T-cell (primary cell): ENCODE results near the gene MAP3K10. TPM values are rescaled to one million over a fixed set of nuclear protein-coding genes. Genes with fewer than 3 reads are reported as not detected.
A peak's percentile ranks its signal among the peaks of the same experiment; 100 is the strongest.

Source experiments
- ATAC-seq, 4 experiments: fragments of 200-7000 bp in 3 of 4; fragments of 150-1000 bp in 1 of 4; cut with Tn5 transposase; replicated peaks in 1 of 4; 1 replicate in 3 of 4; 2 replicates in 1 of 4; pipeline ENCODE4 v1.10.0; 2021; ENCODE audit warnings: moderate library complexity in 3 of 4, mild to moderate bottlenecking in 2 of 4, moderate number of reproducible peaks in 1 of 4
- CTCF ChIA-PET, 2 donors: fragments of 300-600 bp; sonication (Branson Sonifier 250); formaldehyde crosslinking; loops; one replicate each; lab custom pipeline; 2022; ENCODE audit warnings: antibody characterized with exemption in 2 of 2; lab: Charles Lee
- POLR2A ChIA-PET, 2 donors: fragments of 300-600 bp; sonication (Branson Sonifier 250); formaldehyde crosslinking; loops; one replicate each; lab custom pipeline; 2022; ENCODE audit warnings: antibody characterized with exemption in 2 of 2; lab: Charles Lee
- DNase-seq, 35 experiments: peaks; one replicate each; pipeline versions ENCODE4 v3.0.0 to v3.0.0-alpha.2; 2013 to 2023
- H3K27ac ChIP-seq: one replicate; pipeline ENCODE4 v1.5.1; 2013; ENCODE audit warnings: low read length
- H3K27me3 ChIP-seq, 2 experiments: replicated peaks in 1 of 2; 1 replicate in 1 of 2; 2 replicates in 1 of 2; pipeline versions ENCODE4 v1.6.1 to v1.7.0; 2013; ENCODE audit warnings: low read length in 1 of 2, mixed read lengths in 1 of 2; ENCODE audit not compliant: control insufficient read depth in 2 of 2, insufficient read depth in 2 of 2; ENCODE audit errors: extremely low read depth in 1 of 2
- H3K36me3 ChIP-seq, 2 donors: 1 replicate in 1 of 2; 2 replicates in 1 of 2; pipeline versions ENCODE4 v1.6.1 to v1.7.0; 2013; ENCODE audit warnings: low read length in 1 of 2; ENCODE audit not compliant: control insufficient read depth in 2 of 2, insufficient read depth in 1 of 2; ENCODE audit errors: extremely low read depth in 1 of 2
- H3K4me1 ChIP-seq, 2 experiments: 1 replicate in 1 of 2; 2 replicates in 1 of 2; pipeline versions ENCODE4 v1.6.1 to v1.7.0; 2013; ENCODE audit warnings: low read length in 2 of 2, mixed read lengths in 1 of 2; ENCODE audit not compliant: insufficient read depth in 2 of 2, control insufficient read depth in 1 of 2; ENCODE audit errors: extremely low read depth in 1 of 2
- H3K4me3 ChIP-seq, 2 donors: 1 replicate in 1 of 2; 2 replicates in 1 of 2; pipeline versions ENCODE4 v1.5.1 to v1.7.0; 2013; ENCODE audit warnings: mild to moderate bottlenecking in 2 of 2, low read length in 1 of 2, moderate library complexity in 1 of 2; ENCODE audit not compliant: control insufficient read depth in 1 of 2; ENCODE audit errors: extremely low read depth in 1 of 2
- H3K9me3 ChIP-seq: 2 replicates; pipeline ENCODE4 v1.7.0; 2013
- H3K27ac Mint-ChIP-seq, 2 donors: one replicate each; pipeline ENCODE4 v1.8.0; 2020 to 2021; ENCODE audit warnings: mild to moderate bottlenecking in 2 of 2, mixed read lengths in 2 of 2
- H3K27me3 Mint-ChIP-seq, 2 donors: one replicate each; pipeline ENCODE4 v1.8.0; 2021 to 2022; ENCODE audit warnings: mixed read lengths in 2 of 2
- H3K36me3 Mint-ChIP-seq: one replicate; pipeline ENCODE4 v1.8.0; 2021; ENCODE audit warnings: mixed read lengths
- H3K4me1 Mint-ChIP-seq, 3 donors: one replicate each; pipeline ENCODE4 v1.8.0; 2020 to 2022; ENCODE audit warnings: mixed read lengths in 3 of 3, mild to moderate bottlenecking in 1 of 3
- H3K4me3 Mint-ChIP-seq, 3 donors: one replicate each; pipeline ENCODE4 v1.8.0; 2020 to 2022; ENCODE audit warnings: mild to moderate bottlenecking in 3 of 3, mixed read lengths in 3 of 3, moderate library complexity in 3 of 3
- H3K9me3 Mint-ChIP-seq, 3 donors: one replicate each; pipeline ENCODE4 v1.8.0; 2020 to 2022; ENCODE audit warnings: mixed read lengths in 3 of 3
- WGBS: methylation state at CpG from one replicate; pipeline ENCODE4 v1.1.5; 2013; ENCODE audit warnings: missing lambda C conversion rate; ENCODE audit not compliant: insufficient coverage; 5-methylcytosine and 5-hydroxymethylcytosine counted together
- total RNA-seq, 35 experiments: library from RNA in 6 of 35; stranded (reverse) in 6 of 35; fragments of 120-200 nt in 1 of 35; gene quantifications; one replicate each; pipeline versions ENCODE4 v1.2.1 to v1.2.4 and lab custom pipeline; 2013 to 2026

The MAP3K10 gene
- total RNA-seq, 5 donors from 2014 or later (not counting 1 experiment from before 2014, with no cell fraction given) = 20.9 to 39.6 (median 33.0) TPM

- H3K36me3 Mint-ChIP-seq = peaks cover 44% of the 10 kb centered on the region
- peaks cover 25 to 42% of the 10 kb centered on the region in 2 donors for H3K36me3 ChIP-seq
- peaks cover 0 to 7% of the 10 kb centered on the region in 2 experiments for H3K4me1 ChIP-seq
- H3K4me1 Mint-ChIP-seq = peaks cover 33 to 56% (median 38%) of the 10 kb centered on the region in 3 donors
- H3K27me3 ChIP-seq = no peaks in the 10 kb centered on the region
- H3K27ac Mint-ChIP-seq = no peak overlapping the region
- WGBS = 99% methylated on average over 21 of the region's 24 CpGs
- peak in 1 of 4 experiments; percentile 9 for ATAC-seq
- no peaks in the 10 kb centered on the region for H3K9me3 ChIP-seq
- no peak for DNase-seq
- H3K4me3 ChIP-seq = no peak overlapping the region
- H3K4me3 Mint-ChIP-seq = no peak overlapping the region
- ChIA-PET POLR2A (no interaction called here), CTCF (no interaction called here)
- H3K9me3 Mint-ChIP-seq = no peaks in the 10 kb centered on the region
- no peak overlapping the region for H3K27ac ChIP-seq
- no peaks in the 10 kb centered on the region for H3K27me3 Mint-ChIP-seq
Observed at GRCh38 chr19:40263440-40264313, 72.5 kb downstream of the MAP3K10 start.

GRCh38 chr19:40264314-40265054, 73.3 kb downstream of the MAP3K10 start:
- Histone ChIP-seq H3K9me3 (no peaks in the 10 kb centered on the region), H3K4me3 (no peak overlapping the region), H3K27me3 (no peaks in the 10 kb centered on the region), H3K36me3 (peaks cover 25 to 45% of the 10 kb centered on the region in 2 donors), H3K27ac (no peak overlapping the region), H3K4me1 (peaks cover 0 to 8% of the 10 kb centered on the region in 2 experiments)
- Mint-ChIP-seq H3K27me3 (no peaks in the 10 kb centered on the region), H3K4me1 (peaks cover 33 to 59% (median 38%) of the 10 kb centered on the region in 3 donors), H3K9me3 (no peaks in the 10 kb centered on the region), H3K4me3 (no peak overlapping the region), H3K36me3 (peaks cover 50% of the 10 kb centered on the region), H3K27ac (no peak overlapping the region)
- ATAC-seq = no peak
- ChIA-PET POLR2A (no interaction called here), CTCF (interaction anchor here in 1 of 2 donors (0.6 kb wide), 1 partner anchor 138 kb away, joined by 3 read pairs; no protein-coding TSS in a partner anchor)
- no peak for DNase-seq
- WGBS = 93% methylated on average over 19 of the region's 19 CpGs

Other genes with a start within 250 kb of the MAP3K10 start
- 10 to 100 TPM; 58.5 to 80.0 (median 59.6) TPM for gene PSMC4, start 220.3 kb upstream of the MAP3K10 start, total RNA-seq
- gene ZNF546, start 194.4 kb upstream of the MAP3K10 start, total RNA-seq = 10 to 100 TPM in 3 of 5 donors, 1 to 10 TPM in 2; 5.9 to 18.0 (median 12.9) TPM
- gene ZNF780B, start 135.2 kb upstream of the MAP3K10 start, total RNA-seq = 10 to 100 TPM; 18.0 to 55.2 (median 49.0) TPM
- gene ZNF780A, start 100.5 kb upstream of the MAP3K10 start, total RNA-seq = 10 to 100 TPM; 18.2 to 43.0 (median 29.0) TPM
- not detected for gene TTC9B, start 27.0 kb downstream of the MAP3K10 start, total RNA-seq
- 1 to 10 TPM in 4 of 5 donors, under 1 TPM in 1; 0.82 to 2.3 (median 1.2) TPM for gene CCNP, start 35.3 kb downstream of the MAP3K10 start, total RNA-seq
- gene AKT2, start 93.9 kb downstream of the MAP3K10 start, total RNA-seq = 100 to 1,000 TPM; 169 to 218 (median 172) TPM
- gene C19orf47, start 157.0 kb downstream of the MAP3K10 start, total RNA-seq = 10 to 100 TPM; 12.4 to 14.8 (median 14.5) TPM
- 100 to 1,000 TPM in 3 of 5 donors, 10 to 100 TPM in 2; 71.0 to 120 (median 118) TPM for gene PLD3, start 157.3 kb downstream of the MAP3K10 start, total RNA-seq
- under 1 TPM in 4 of 5 donors, not detected in 1; 0.16 to 0.20 (median 0.18) TPM for gene HIPK4, start 198.8 kb downstream of the MAP3K10 start, total RNA-seq
- 1 to 10 TPM; 2.0 to 4.4 (median 2.8) TPM for gene PRX, start 222.0 kb downstream of the MAP3K10 start, total RNA-seq
- gene SERTAD1, start 234.6 kb downstream of the MAP3K10 start, total RNA-seq = 10 to 100 TPM; 10.9 to 25.4 (median 13.3) TPM